SK-N-SH (cell line): Measurements from ENCODE around the gene FAM221A. TPM values are rescaled to one million over a fixed set of nuclear protein-coding genes. Genes with fewer than 3 reads are reported as not detected.
A peak's percentile ranks its signal among the peaks of the same experiment; 100 is the strongest.

Source experiments
- CTCF ChIA-PET: fragments of 300-600, 350-600 bp; formaldehyde crosslinking; extraction: SDS; loops from one replicate; lab custom pipeline; 2021; lab: Yijun Ruan, JAX
- POLR2A ChIA-PET: fragments of 350-600 bp; sonication (Branson Sonifier 250); formaldehyde crosslinking; extraction: SDS; loops from one replicate; lab custom pipeline; 2020; ENCODE audit warnings: antibody characterized with exemption, inconsistent platforms; lab: Yijun Ruan, JAX
- DNase-seq: peaks from one replicate; pipeline ENCODE4 v3.0.0; 2012
- H2AFZ ChIP-seq: fragments of 200-600 bp; sonication (generic); 2 replicates; pipeline ENCODE4 v1.8.1; 2016; ENCODE audit warnings: antibody characterized with exemption, mild to moderate bottlenecking, low read depth
- H3F3A ChIP-seq: fragments of 200-600 bp; sonication (generic); replicated peaks from 2 replicates; pipeline ENCODE3; 2016; ENCODE audit warnings: antibody characterized with exemption, mild to moderate bottlenecking; ENCODE audit not compliant: insufficient read depth
- H3K27ac ChIP-seq, 2 experiments: fragments of 200-500 bp in 1 of 2; fragments of 200-600 bp in 1 of 2; sonication (Bioruptor generic) in 1 of 2; sonication (generic), shearing (Covaris generic) in 1 of 2; 2 replicates each; pipeline versions ENCODE4 v1.5.1 to v1.6.1; 2014 to 2016; ENCODE audit warnings: low read depth in 2 of 2, inconsistent platforms in 1 of 2, low read length in 1 of 2, mild to moderate bottlenecking in 1 of 2, mixed read lengths in 1 of 2
- H3K27me3 ChIP-seq: fragments of 200-600 bp; sonication (generic), shearing (Covaris generic); 2 replicates; pipeline ENCODE4 v1.6.1; 2016; ENCODE audit warnings: mixed run types; ENCODE audit not compliant: insufficient read depth
- H3K36me3 ChIP-seq, 2 experiments: fragments of 200-500 bp in 1 of 2; fragments of 200-600 bp in 1 of 2; sonication (Bioruptor generic) in 1 of 2; sonication (generic) in 1 of 2; replicated peaks in 1 of 2; 2 replicates each; pipeline versions ENCODE3 to v1.5.1; 2014 to 2016; ENCODE audit warnings: low read length in 1 of 2, mild to moderate bottlenecking in 1 of 2; ENCODE audit not compliant: insufficient read depth in 2 of 2, control insufficient read depth in 1 of 2
- H3K4me1 ChIP-seq, 2 experiments: fragments of 200-500 bp in 1 of 2; fragments of 200-600 bp in 1 of 2; sonication (Bioruptor generic) in 1 of 2; sonication (generic), shearing (Covaris generic) in 1 of 2; 2 replicates each; pipeline versions ENCODE4 v1.5.1 to v1.6.1; 2014 to 2016; ENCODE audit warnings: low read depth in 1 of 2, low read length in 1 of 2, mixed run types in 1 of 2; ENCODE audit not compliant: insufficient read depth in 2 of 2, control insufficient read depth in 1 of 2
- H3K4me2 ChIP-seq: fragments of 200-600 bp; sonication (generic), shearing (Covaris generic); 2 replicates; pipeline ENCODE4 v1.6.1; 2017; ENCODE audit warnings: mixed run types
- H3K4me3 ChIP-seq, 2 experiments: fragments of 200-500 bp in 1 of 2; fragments of 200-600 bp in 1 of 2; sonication (Bioruptor generic) in 1 of 2; sonication (generic), shearing (Covaris generic) in 1 of 2; 2 replicates each; pipeline versions ENCODE4 v1.5.1 to v1.8.1; 2014 to 2016; ENCODE audit warnings: low read depth in 2 of 2, inconsistent platforms in 1 of 2, low read length in 1 of 2, mild to moderate bottlenecking in 1 of 2, mixed read lengths in 1 of 2, moderate library complexity in 1 of 2
- H3K79me2 ChIP-seq: fragments of 200-600 bp; sonication (generic); 2 replicates; pipeline ENCODE4 v1.8.1; 2017; ENCODE audit warnings: mild to moderate bottlenecking; ENCODE audit not compliant: insufficient read depth
- H3K9ac ChIP-seq: fragments of 200-600 bp; sonication (generic); 2 replicates; pipeline ENCODE4 v1.6.1; 2017; ENCODE audit warnings: mixed run types
- H3K9me2 ChIP-seq: fragments of 200-600 bp; sonication (generic); 2 replicates; pipeline ENCODE4 v1.6.1; 2017; ENCODE audit warnings: mixed run types
- H3K9me3 ChIP-seq: fragments of 200-600 bp; sonication (generic); 2 replicates; pipeline ENCODE4 v1.6.1; 2017; ENCODE audit warnings: mixed run types, mild to moderate bottlenecking, moderate library complexity
- H4K20me1 ChIP-seq: fragments of 200-600 bp; sonication (generic); 2 replicates; pipeline ENCODE4 v1.6.1; 2017; ENCODE audit warnings: mild to moderate bottlenecking, mixed run types; ENCODE audit not compliant: insufficient read depth
- CTCF ChIP-seq: fragments of 200-600 bp; sonication (generic); IDR thresholded peaks from 2 replicates; pipeline ENCODE4 v1.6.1; 2017; ENCODE audit warnings: antibody characterized with exemption, mild to moderate bottlenecking, moderate library complexity
- ELF1 ChIP-seq: IDR thresholded peaks from 2 replicates; pipeline ENCODE4 v1.4.0; 2012
- EZH2phosphoT487 ChIP-seq: fragments of 200-600 bp; sonication (generic); IDR thresholded peaks from 2 replicates; pipeline ENCODE4 v1.6.1; 2017; ENCODE audit warnings: low read depth, mixed run types, mild to moderate bottlenecking, antibody characterized with exemption, moderate library complexity, borderline replicate concordance
- FOSL2 ChIP-seq: IDR thresholded peaks from 2 replicates; pipeline ENCODE4 v1.4.0; 2012; ENCODE audit warnings: low read depth, mild to moderate bottlenecking, moderate library complexity, borderline replicate concordance
- IRF3 ChIP-seq: fragments of 150-350 bp; IDR thresholded peaks from 2 replicates; pipeline ENCODE4 v1.6.1; 2016; ENCODE audit warnings: mild to moderate bottlenecking, low read depth, low read length
- JUND ChIP-seq: IDR thresholded peaks from 2 replicates; pipeline ENCODE4 v1.4.0; 2012
- MEF2A ChIP-seq: IDR thresholded peaks from 2 replicates; pipeline ENCODE4 v1.4.0; 2012; ENCODE audit warnings: low read depth, borderline replicate concordance
- MXI1 ChIP-seq: IDR thresholded peaks from 2 replicates; pipeline ENCODE4 v1.6.1; 2012; ENCODE audit warnings: mild to moderate bottlenecking, low read depth, low read length, improper control_type of control experiment
- PBX3 ChIP-seq: IDR thresholded peaks from 2 replicates; pipeline ENCODE4; 2012
- POLR2AphosphoS5 ChIP-seq: IDR thresholded peaks from 2 replicates; pipeline ENCODE4 v1.6.1; 2012; ENCODE audit warnings: low read depth, low read length
- RAD21 ChIP-seq: IDR thresholded peaks from 2 replicates; pipeline ENCODE4 v1.6.1; 2012; ENCODE audit warnings: mild to moderate bottlenecking, low read length
- RCOR1 ChIP-seq: fragments of 150-350 bp; IDR thresholded peaks from 2 replicates; pipeline ENCODE4 v1.6.1; 2017; ENCODE audit warnings: antibody characterized with exemption, low read length
- RXRA ChIP-seq: IDR thresholded peaks from 2 replicates; pipeline ENCODE4 v1.4.0; 2012; ENCODE audit warnings: low read depth, mild to moderate bottlenecking, borderline replicate concordance
- SIN3A ChIP-seq: IDR thresholded peaks from 2 replicates; pipeline ENCODE4 v1.6.1; 2012; ENCODE audit warnings: low read depth, mild to moderate bottlenecking, low read length, moderate library complexity, borderline replicate concordance
- TAF1 ChIP-seq: IDR thresholded peaks from 2 replicates; pipeline ENCODE4 v1.6.1; 2012; ENCODE audit warnings: low read depth, mild to moderate bottlenecking, low read length, moderate library complexity, borderline replicate concordance
- TCF12 ChIP-seq: IDR thresholded peaks from 2 replicates; pipeline ENCODE4 v1.4.0; 2012
- TEAD4 ChIP-seq: IDR thresholded peaks from 2 replicates; pipeline ENCODE4 v1.4.0; 2012; ENCODE audit warnings: mild to moderate bottlenecking, borderline replicate concordance; ENCODE audit not compliant: insufficient read depth
- USF1 ChIP-seq: IDR thresholded peaks from 2 replicates; pipeline ENCODE4 v1.4.0; 2012; ENCODE audit warnings: low read depth, borderline replicate concordance
- USF2 ChIP-seq: fragments of 150-350 bp; IDR thresholded peaks from 2 replicates; pipeline ENCODE4 v1.6.1; 2017; ENCODE audit warnings: antibody characterized with exemption, low read length, low read depth, borderline replicate concordance
- WGBS: methylation state at CpG from one replicate; pipeline ENCODE4 v1.1.6; 2017; ENCODE audit warnings: low lambda C conversion rate; 5-methylcytosine and 5-hydroxymethylcytosine counted together
- polyA plus RNA-seq, 3 experiments: library from polyadenylated mRNA; depleted of rRNA; stranded (reverse); fragments of >200 nt; gene quantifications; 2 replicates each; pipeline ENCODE4 v1.2.3, GENCODE V29; 2012

FAM221A gene
- polyA plus RNA-seq, 1 of the 3 experiments (the other 2 are of a cell fraction) = 9.7 TPM

GRCh38 chr7:23712368-23713284, 32.6 kb downstream of the FAM221A start (continued):
- TF ChIP-seq USF1 = no peak
- TF ChIP-seq JUND = 0 out of 2 replicates have a peak, but pooled peaks have one; percentile 23
- TF ChIP-seq RAD21 = peak; percentile 99
- no peak for TF ChIP-seq ELF1
- TF ChIP-seq SIN3A = no peak
- no peak for TF ChIP-seq TEAD4
- TF ChIP-seq RCOR1 = 0 out of 2 replicates have a peak, but pooled peaks have one; percentile 18
- TF ChIP-seq TCF12 = 0 out of 2 replicates have a peak, but pooled peaks have one; percentile 4
- no peak for TF ChIP-seq EZH2phosphoT487
- TF ChIP-seq PBX3 = peak; percentile 21
- no peak for TF ChIP-seq TAF1
- TF ChIP-seq CTCF = peak; percentile 89
- no peak for TF ChIP-seq MXI1

- no peak overlapping the region for H3K4me3 ChIP-seq
- no peaks in the 10 kb centered on the region for H3K79me2 ChIP-seq
- no peak for DNase-seq
- H3K9me3 ChIP-seq = no peaks in the 10 kb centered on the region
- ChIA-PET CTCF (interaction anchor here (0.6 to 8.4 kb wide), 12 partner anchors 9 to 668 kb away, joined by 3 to 188 read pairs (median 4); no protein-coding TSS in a partner anchor), POLR2A (no interaction called here)
- H3K9me2 ChIP-seq = no peaks in the 10 kb centered on the region
- no peaks in the 10 kb centered on the region for H3K27me3 ChIP-seq
- no peaks in the 10 kb centered on the region for H3K36me3 ChIP-seq
- 46% methylated on average over 6 of the region's 6 CpGs for WGBS
- peak overlapping the region; percentile 25 for H3K4me2 ChIP-seq
- H4K20me1 ChIP-seq = no peaks in the 10 kb centered on the region
- peaks cover 3 to 14% of the 10 kb centered on the region in 2 experiments; a peak in 2 of 4 replicates for H3K4me1 ChIP-seq
- H2AFZ ChIP-seq = no peak overlapping the region
- H3K9ac ChIP-seq = no peak overlapping the region
- peak overlapping the region in 1 of 2 experiments; percentile 62; a peak in 1 of 4 replicates for H3K27ac ChIP-seq
- peaks cover 19% of the 10 kb centered on the region for H3F3A ChIP-seq
- TF ChIP-seq USF2 (no peak), JUND (peak; percentile 74), RXRA (0 out of 2 replicates have a peak, but pooled peaks have one; percentile 21), TCF12 (peak; percentile 58), IRF3 (no peak), PBX3 (peak; percentile 34; the same call in 1 of the 2 replicates), POLR2AphosphoS5 (peak; percentile 39; the same call in 1 of the 2 replicates), FOSL2 (peak; percentile 91), TEAD4 (peak; percentile 81), MEF2A (no peak)
Observed at GRCh38 chr7:23713285-23714149, 33.5 kb downstream of the FAM221A start.
